CD4-positive, CD25-positive, alpha-beta regulatory T cell (primary cell): ENCODE measurements around the gene ATP1A2. TPM values are rescaled to one million over a fixed set of nuclear protein-coding genes. Genes with fewer than 3 reads are reported as not detected.
A peak's percentile ranks its signal among the peaks of the same experiment; 100 is the strongest.

Experiments
- ATAC-seq, 2 donors: fragments of 150-1000 bp; cut with Tn5 transposase; one replicate each; pipeline ENCODE4 v1.10.0; 2021; ENCODE audit warnings: low read depth in 2 of 2, moderate number of reproducible peaks in 2 of 2, moderate library complexity in 1 of 2
- DNase-seq, 3 donors: peaks; one replicate each; pipeline versions ENCODE4 v3.0.0 to v3.0.0-alpha.2; 2012 to 2022; ENCODE audit warnings: mixed read lengths in 1 of 3
- H3K27ac ChIP-seq: one replicate; pipeline ENCODE4 v1.7.0; 2013; ENCODE audit warnings: mild to moderate bottlenecking, low read length; ENCODE audit not compliant: insufficient read depth, poor library complexity, severe bottlenecking
- H3K27me3 ChIP-seq: one replicate; pipeline ENCODE4 v1.7.0; 2013; ENCODE audit warnings: low read length; ENCODE audit not compliant: control insufficient read depth, insufficient read depth
- H3K36me3 ChIP-seq: one replicate; pipeline ENCODE4 v1.7.0; 2013; ENCODE audit warnings: mild to moderate bottlenecking, low read length, moderate library complexity; ENCODE audit not compliant: control insufficient read depth, insufficient read depth
- H3K4me1 ChIP-seq: 2 replicates; pipeline ENCODE4 v1.7.0; 2013; ENCODE audit warnings: mild to moderate bottlenecking, low read length; ENCODE audit not compliant: insufficient read depth, control insufficient read depth, poor library complexity, severe bottlenecking
- H3K4me3 ChIP-seq: one replicate; pipeline ENCODE4 v1.7.0; 2013; ENCODE audit warnings: low read depth, mild to moderate bottlenecking, low read length, moderate library complexity
- H3K9me3 ChIP-seq, 2 experiments: 1 replicate in 1 of 2; 2 replicates in 1 of 2; pipeline ENCODE4 v1.7.0; 2013; ENCODE audit warnings: low read length in 2 of 2, mild to moderate bottlenecking in 1 of 2, moderate library complexity in 1 of 2; ENCODE audit not compliant: control insufficient read depth in 2 of 2
- H3K27ac Mint-ChIP-seq, 3 donors: one replicate each; pipeline ENCODE4 v1.8.0; 2020 to 2022; ENCODE audit warnings: mild to moderate bottlenecking in 3 of 3, mixed read lengths in 3 of 3, moderate library complexity in 2 of 3
- H3K27me3 Mint-ChIP-seq: one replicate; pipeline ENCODE4 v1.8.0; 2022; ENCODE audit warnings: mild to moderate bottlenecking, mixed read lengths
- H3K36me3 Mint-ChIP-seq: one replicate; pipeline ENCODE4 v1.8.0; 2020; ENCODE audit warnings: mixed read lengths
- H3K4me1 Mint-ChIP-seq, 4 donors: one replicate each; pipeline ENCODE4 v1.8.0; 2020 to 2022; ENCODE audit warnings: mixed read lengths in 4 of 4, mild to moderate bottlenecking in 1 of 4
- H3K4me3 Mint-ChIP-seq, 4 donors: one replicate each; pipeline ENCODE4 v1.8.0; 2020 to 2022; ENCODE audit warnings: mild to moderate bottlenecking in 4 of 4, mixed read lengths in 4 of 4, moderate library complexity in 3 of 4
- H3K9me3 Mint-ChIP-seq, 7 donors: one replicate each; pipeline ENCODE4 v1.8.0; 2020 to 2022; ENCODE audit warnings: mixed read lengths in 7 of 7, mild to moderate bottlenecking in 3 of 7, moderate library complexity in 2 of 7
- polyA plus RNA-seq, 4 donors: library from polyadenylated mRNA; unstranded; fragments of 300-500 nt; fragmentation: Illumina TruSeq; gene quantifications; one replicate each; pipeline ENCODE4 v1.2.3, GENCODE V29; 2021
- total RNA-seq: library from RNA; stranded (reverse); gene quantifications from one replicate; pipeline ENCODE4 v1.2.3, GENCODE V29; 2022

The ATP1A2 gene
- total and polyA plus RNA-seq, 5 donors from 2014 or later: not detected

DNA sequence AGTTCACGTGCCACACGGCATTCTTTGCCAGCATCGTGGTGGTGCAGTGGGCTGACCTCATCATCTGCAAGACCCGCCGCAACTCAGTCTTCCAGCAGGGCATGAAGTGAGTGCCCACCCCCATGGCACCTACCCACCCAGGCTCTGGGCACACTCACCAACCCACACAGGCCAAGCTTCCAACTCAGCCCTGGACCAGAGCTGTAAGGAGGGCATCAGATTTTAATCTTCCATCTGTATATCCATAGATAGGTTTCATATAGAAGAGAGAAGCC lies 21.3 kb downstream of the ATP1A2 start:
- H3K36me3 Mint-ChIP-seq: no peaks in the 10 kb centered on the region
- H3K27ac Mint-ChIP-seq: no peak overlapping the region
- peaks cover 3% of the 10 kb centered on the region for H3K27me3 ChIP-seq
- ATAC-seq: no peak
- H3K9me3 Mint-ChIP-seq: peaks cover 0 to 1% (median 0%) of the 10 kb centered on the region in 7 donors
- no peaks in the 10 kb centered on the region for H3K9me3 ChIP-seq
- H3K36me3 ChIP-seq: no peaks in the 10 kb centered on the region
- no peak overlapping the region for H3K4me3 Mint-ChIP-seq
- H3K4me1 Mint-ChIP-seq: no peaks in the 10 kb centered on the region
- no peak overlapping the region for H3K27ac ChIP-seq
- no peak for DNase-seq
- no peak overlapping the region for H3K4me3 ChIP-seq
- peaks cover 10% of the 10 kb centered on the region for H3K27me3 Mint-ChIP-seq
- H3K4me1 ChIP-seq: no peaks in the 10 kb centered on the region

DNA sequence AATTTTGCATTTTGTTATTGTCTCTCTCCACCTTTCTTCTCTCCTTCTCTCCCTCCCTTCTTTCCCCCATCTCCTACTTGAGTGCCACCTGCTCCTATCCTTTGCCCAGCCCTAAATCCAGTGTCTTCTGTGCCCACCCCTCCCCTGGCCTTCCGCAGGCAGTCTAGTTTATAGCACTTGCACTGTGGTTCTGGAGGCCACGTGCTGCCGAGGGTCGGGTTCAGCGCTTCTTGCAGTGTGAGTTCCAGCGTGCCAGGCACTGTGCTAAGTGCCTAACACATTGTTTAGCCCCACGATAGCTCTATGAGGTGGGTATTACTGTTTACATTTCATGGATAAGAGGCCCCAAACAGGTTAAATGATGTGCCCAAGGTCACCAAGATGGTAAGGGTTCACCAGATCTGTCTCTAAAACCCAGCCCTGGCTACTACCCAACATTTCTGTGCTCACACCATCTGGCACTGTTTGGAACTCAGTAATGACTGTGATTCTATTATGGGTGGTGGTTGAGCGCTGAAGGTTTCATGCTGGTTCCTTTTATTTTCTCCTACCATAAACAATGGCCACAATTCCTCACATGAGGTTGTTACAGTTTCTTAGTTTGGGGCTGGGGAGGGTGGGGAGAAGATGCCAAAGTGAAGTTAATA lies 21.8 kb downstream of the ATP1A2 start:
- no peak for DNase-seq

GRCh38 chr1:160139840-160140239 lies 24.3 kb downstream of the ATP1A2 start:
- no peak overlapping the region for H3K4me3 Mint-ChIP-seq
- Histone ChIP-seq H3K27me3 (peaks cover 10% of the 10 kb centered on the region), H3K9me3 (no peaks in the 10 kb centered on the region), H3K36me3 (no peaks in the 10 kb centered on the region), H3K27ac (no peak overlapping the region), H3K4me1 (no peaks in the 10 kb centered on the region), H3K4me3 (no peak overlapping the region)
- no peaks in the 10 kb centered on the region for H3K4me1 Mint-ChIP-seq
- H3K27ac Mint-ChIP-seq: no peak overlapping the region
- peaks cover 0 to 1% (median 0%) of the 10 kb centered on the region in 7 donors for H3K9me3 Mint-ChIP-seq
- no peak for ATAC-seq
- DNase-seq: no peak
- no peaks in the 10 kb centered on the region for H3K36me3 Mint-ChIP-seq
- H3K27me3 Mint-ChIP-seq: peaks cover 30% of the 10 kb centered on the region

More for the DNA sequence above, 21.8 kb downstream of the ATP1A2 start:
- H3K4me3 Mint-ChIP-seq: no peak overlapping the region
- no peaks in the 10 kb centered on the region for H3K4me1 Mint-ChIP-seq
- ATAC-seq: no peak
- no peaks in the 10 kb centered on the region for H3K4me1 ChIP-seq
- H3K27me3 ChIP-seq: peaks cover 5% of the 10 kb centered on the region
- peaks cover 15% of the 10 kb centered on the region for H3K27me3 Mint-ChIP-seq
- H3K9me3 ChIP-seq: no peaks in the 10 kb centered on the region
- H3K9me3 Mint-ChIP-seq: peaks cover 0 to 1% (median 0%) of the 10 kb centered on the region in 7 donors
- H3K36me3 ChIP-seq: no peaks in the 10 kb centered on the region
- no peak overlapping the region for H3K27ac ChIP-seq
- H3K36me3 Mint-ChIP-seq: no peaks in the 10 kb centered on the region
- no peak overlapping the region for H3K4me3 ChIP-seq
- no peak overlapping the region for H3K27ac Mint-ChIP-seq

DNA sequence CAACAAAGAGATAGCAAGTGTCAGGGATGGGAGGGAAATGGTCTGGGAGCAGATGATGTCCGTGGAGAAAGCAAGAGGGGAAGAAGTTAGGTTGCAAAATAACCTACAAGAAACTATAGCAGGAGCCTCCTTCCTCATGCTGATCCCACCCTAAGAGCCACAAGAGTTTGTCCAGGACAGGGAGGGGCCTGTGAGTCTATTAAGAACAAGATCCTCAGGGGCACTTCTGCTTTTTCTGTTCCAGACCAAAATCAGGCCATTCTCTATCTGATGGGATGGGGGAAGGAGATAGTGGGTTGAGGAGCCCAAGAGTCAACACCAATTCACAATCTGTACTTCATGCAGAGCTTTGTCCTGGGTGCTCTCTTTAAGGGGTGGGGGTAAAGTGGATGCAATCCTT lies 28.1 kb downstream of the ATP1A2 start:
- Mint-ChIP-seq H3K9me3 (peaks cover 0 to 1% (median 0%) of the 10 kb centered on the region in 7 donors), H3K4me3 (no peak overlapping the region), H3K36me3 (no peaks in the 10 kb centered on the region), H3K4me1 (no peaks in the 10 kb centered on the region), H3K27ac (peak overlapping the region in 1 of 3 donors; percentile 15), H3K27me3 (peaks cover 38% of the 10 kb centered on the region)
- H3K27ac ChIP-seq: no peak overlapping the region
- H3K4me1 ChIP-seq: no peaks in the 10 kb centered on the region
- no peak overlapping the region for H3K4me3 ChIP-seq
- no peaks in the 10 kb centered on the region for H3K36me3 ChIP-seq
- no peak for DNase-seq
- no peak for ATAC-seq
- H3K9me3 ChIP-seq: no peaks in the 10 kb centered on the region
- H3K27me3 ChIP-seq: peaks cover 10% of the 10 kb centered on the region

DNA sequence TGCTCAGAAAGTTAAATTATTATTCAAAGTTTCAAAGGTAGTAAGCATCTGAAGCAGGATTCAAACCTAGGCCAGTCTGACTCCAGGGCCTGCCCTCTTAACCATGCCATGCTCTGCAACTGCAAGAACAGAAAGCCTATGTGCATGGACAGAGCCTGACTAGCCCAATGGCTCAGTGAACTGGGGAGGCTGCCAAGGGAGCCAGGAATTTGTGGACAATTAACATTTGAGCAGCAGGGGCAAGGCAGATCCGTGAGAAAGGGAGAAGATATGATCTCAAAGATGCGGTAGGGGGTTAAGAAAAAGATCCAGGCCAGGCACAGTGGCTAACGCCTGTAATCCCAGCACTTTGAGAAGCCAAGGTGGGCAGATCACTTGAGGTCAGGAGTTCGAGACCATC lies 29.4 kb downstream of the ATP1A2 start:
- Histone ChIP-seq H3K4me1 (no peaks in the 10 kb centered on the region), H3K27me3 (peaks cover 10% of the 10 kb centered on the region), H3K9me3 (no peaks in the 10 kb centered on the region), H3K4me3 (no peak overlapping the region), H3K27ac (no peak overlapping the region), H3K36me3 (no peaks in the 10 kb centered on the region)
- ATAC-seq: no peak
- H3K9me3 Mint-ChIP-seq: peaks cover 0 to under 1% (median 0%) of the 10 kb centered on the region in 7 donors
- H3K27ac Mint-ChIP-seq: no peak overlapping the region
- H3K27me3 Mint-ChIP-seq: peaks cover 44% of the 10 kb centered on the region
- DNase-seq: no peak
- no peaks in the 10 kb centered on the region for H3K36me3 Mint-ChIP-seq
- no peak overlapping the region for H3K4me3 Mint-ChIP-seq
- no peaks in the 10 kb centered on the region for H3K4me1 Mint-ChIP-seq

- no peak overlapping the region for H3K27ac ChIP-seq
- H3K4me3 ChIP-seq: no peak overlapping the region
- peaks cover 12% of the 10 kb centered on the region for H3K27me3 ChIP-seq
- H3K27me3 Mint-ChIP-seq: peaks cover 40% of the 10 kb centered on the region
- H3K9me3 Mint-ChIP-seq: no peaks in the 10 kb centered on the region
- no peaks in the 10 kb centered on the region for H3K4me1 ChIP-seq
- H3K36me3 ChIP-seq: no peaks in the 10 kb centered on the region
- no peak for ATAC-seq
- no peaks in the 10 kb centered on the region for H3K9me3 ChIP-seq
- no peak for DNase-seq
- H3K27ac Mint-ChIP-seq: no peak overlapping the region
- H3K36me3 Mint-ChIP-seq: no peaks in the 10 kb centered on the region
- H3K4me1 Mint-ChIP-seq: no peaks in the 10 kb centered on the region
- H3K4me3 Mint-ChIP-seq: no peak overlapping the region
These were observed 30.5 kb downstream of the ATP1A2 start for GRCh38 chr1:160146107-160146506.

- ATAC-seq: no peak
- no peaks in the 10 kb centered on the region for H3K36me3 ChIP-seq
- no peak overlapping the region for H3K27ac ChIP-seq
- Mint-ChIP-seq H3K4me1 (no peaks in the 10 kb centered on the region), H3K4me3 (no peak overlapping the region), H3K27me3 (peaks cover 30% of the 10 kb centered on the region), H3K36me3 (no peaks in the 10 kb centered on the region), H3K27ac (no peak overlapping the region), H3K9me3 (no peaks in the 10 kb centered on the region)
- H3K9me3 ChIP-seq: no peaks in the 10 kb centered on the region
- no peak for DNase-seq
- H3K4me3 ChIP-seq: no peak overlapping the region
- H3K27me3 ChIP-seq: peaks cover 4% of the 10 kb centered on the region
- H3K4me1 ChIP-seq: no peaks in the 10 kb centered on the region
These were observed 32.6 kb downstream of the ATP1A2 start for GRCh38 chr1:160148121-160148520.

- H3K4me3 Mint-ChIP-seq: no peak overlapping the region
These were observed 33.7 kb downstream of the ATP1A2 start for GRCh38 chr1:160149233-160149632.

More at GRCh38 chr1:160149233-160149632, 33.7 kb downstream of the ATP1A2 start:
- Mint-ChIP-seq H3K36me3 (no peaks in the 10 kb centered on the region), H3K27ac (no peak overlapping the region), H3K9me3 (no peaks in the 10 kb centered on the region), H3K4me1 (no peaks in the 10 kb centered on the region), H3K27me3 (peaks cover 24% of the 10 kb centered on the region)
- Histone ChIP-seq H3K9me3 (no peaks in the 10 kb centered on the region), H3K36me3 (no peaks in the 10 kb centered on the region), H3K4me1 (no peaks in the 10 kb centered on the region), H3K27ac (no peak overlapping the region), H3K27me3 (peaks cover 2% of the 10 kb centered on the region), H3K4me3 (no peak overlapping the region)
- DNase-seq (no peak), ATAC-seq (no peak)
